Hematopoietic multipotent progenitor cell (in vitro differentiated cells): ENCODE data around the gene MYLK3. TPM values are rescaled to one million over a fixed set of nuclear protein-coding genes. Genes with fewer than 3 reads are reported as not detected.
"Not testable (repeated sequence)": the region's sequence is repeated elsewhere in the genome, so short reads cannot be mapped to it uniquely, and the experiment has no call there.

Experiments used
- DNase-seq, 3 donors: peaks; one replicate each; pipeline ENCODE4 v3.0.0-alpha.2; 2011 to 2015; ENCODE audit warnings: low read depth in 2 of 3, low spot score in 2 of 3
- total RNA-seq: library from RNA; depleted of rRNA; stranded (reverse); fragments of >200 nt; gene quantifications from one replicate; pipeline ENCODE4 v1.2.3, GENCODE V29; 2012

The MYLK3 gene
- total RNA-seq, 1 donor = 0.27 TPM

DNA sequence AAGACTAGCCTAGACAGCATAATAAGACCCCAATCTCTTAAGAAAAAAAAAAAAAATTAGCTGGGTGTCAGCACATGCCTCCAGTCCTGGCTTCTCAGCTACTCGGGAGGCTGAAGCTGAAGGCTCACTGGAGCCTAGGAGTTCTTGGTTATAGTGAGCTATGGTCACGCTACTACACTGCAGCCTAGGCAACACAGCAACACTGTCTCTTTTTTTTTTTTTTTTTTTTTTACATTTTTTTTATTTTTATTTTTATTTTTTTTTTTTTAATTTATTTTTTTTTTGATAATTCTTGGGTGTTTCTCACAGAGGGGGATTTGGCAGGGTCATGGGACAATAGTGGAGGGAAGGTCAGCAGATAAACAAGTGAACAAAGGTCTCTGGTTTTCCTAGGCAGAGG lies 54.5 kb downstream of the MYLK3 start:
- no peak for DNase-seq

DNA sequence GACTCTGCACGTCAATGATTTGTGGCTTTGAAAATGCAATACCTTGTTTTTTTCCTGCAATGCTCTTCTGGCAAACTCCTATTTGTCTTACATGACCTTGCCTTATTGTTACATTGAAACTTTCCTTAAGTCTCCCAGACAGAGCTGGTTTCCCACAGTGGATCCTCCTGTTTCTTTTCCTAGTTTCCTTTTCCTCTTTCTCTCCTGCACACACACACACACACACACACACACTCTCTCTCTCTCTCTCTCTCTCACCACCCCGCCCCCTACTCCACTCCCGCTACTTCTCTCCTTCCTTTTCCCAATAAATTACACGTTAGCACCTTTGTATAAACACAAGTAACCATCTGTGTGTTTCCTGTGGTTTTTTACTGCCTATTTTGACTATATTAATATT lies 56.4 kb downstream of the MYLK3 start:
- no peak for DNase-seq

DNA sequence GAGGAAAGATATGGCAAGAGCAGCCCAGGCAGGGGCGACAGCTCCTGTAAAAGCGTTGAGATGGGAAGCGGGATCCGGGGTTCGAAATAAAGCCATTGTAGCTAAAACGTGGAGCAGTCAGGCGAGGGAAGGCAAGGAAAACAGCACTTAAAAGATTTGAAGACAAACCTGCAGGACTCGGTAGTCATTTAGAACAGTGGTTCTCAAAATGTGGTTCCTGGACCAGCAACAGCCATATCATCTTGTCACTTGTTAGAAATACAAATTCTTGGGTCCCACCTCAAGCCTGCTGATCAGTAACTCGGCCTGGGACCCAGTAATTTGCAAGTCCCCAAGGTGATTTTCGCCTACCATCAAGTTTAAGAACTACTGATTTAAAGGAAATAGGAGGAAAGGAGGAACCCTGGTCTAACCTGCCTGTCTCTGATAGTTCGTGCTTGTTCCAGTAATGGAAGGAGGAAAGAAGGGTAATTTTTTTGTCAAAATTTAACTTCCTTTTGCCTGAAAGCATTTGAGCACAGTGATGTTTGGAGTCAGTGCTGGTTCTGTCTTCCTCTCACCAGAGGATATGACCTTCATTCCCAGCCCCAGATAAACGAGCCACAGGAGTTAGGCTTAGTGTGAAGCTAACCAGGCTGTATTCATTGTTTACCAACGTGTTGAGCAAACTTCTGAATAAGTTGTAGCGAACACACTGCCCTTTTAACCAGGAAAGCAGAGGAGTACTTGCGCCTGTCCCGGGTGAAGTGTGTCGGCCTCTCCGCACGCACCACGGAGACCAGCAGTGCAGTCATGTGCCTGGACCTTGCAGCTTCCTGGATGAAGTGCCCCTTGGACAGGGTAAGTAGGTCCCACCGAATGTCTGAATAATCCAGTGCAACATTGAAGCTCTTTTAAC lies 57.6 kb downstream of the MYLK3 start:
- DNase-seq = no peak

DNA sequence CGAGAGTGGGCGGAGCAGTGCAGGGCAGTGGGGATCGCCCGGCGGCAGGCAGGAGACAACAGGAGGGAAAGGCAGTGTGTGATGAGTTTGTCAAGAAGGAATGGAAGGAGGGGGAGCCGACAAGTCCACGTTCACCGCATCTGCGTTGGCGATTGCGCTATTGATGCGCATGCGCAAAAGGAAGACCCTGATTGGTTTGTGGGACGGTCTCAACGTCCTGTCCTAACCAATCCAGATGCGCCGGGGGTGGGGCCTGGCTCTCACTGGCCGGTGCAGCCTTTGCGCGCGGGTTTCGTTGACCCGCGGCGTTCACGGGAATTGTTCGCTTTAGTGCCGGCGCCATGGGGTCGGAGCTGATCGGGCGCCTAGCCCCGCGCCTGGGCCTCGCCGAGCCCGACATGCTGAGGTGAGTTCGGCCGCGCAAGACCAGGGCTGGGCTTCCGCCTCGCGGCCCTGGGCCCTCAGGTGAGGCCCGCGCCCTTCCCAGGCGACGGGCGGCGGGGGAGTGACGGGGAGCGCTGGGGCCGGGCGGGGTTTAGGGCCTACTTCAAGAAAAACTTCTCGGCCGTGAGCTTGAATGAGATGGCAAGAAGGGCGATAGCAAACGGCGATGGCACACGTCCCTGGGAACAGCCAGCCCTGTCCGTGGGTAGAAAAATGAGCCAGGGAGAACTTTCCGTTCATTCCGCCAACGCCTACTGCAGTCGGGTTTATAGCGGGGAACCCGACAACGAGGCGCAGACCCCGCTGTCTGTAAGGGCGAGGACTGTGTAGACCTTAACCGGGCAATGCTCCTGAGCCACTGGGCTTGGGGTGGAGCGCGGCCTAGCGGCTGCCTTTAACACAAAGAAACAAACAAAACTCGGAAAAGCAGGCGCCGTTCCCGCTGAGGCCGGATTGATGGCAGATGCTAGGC lies 58.5 kb downstream of the MYLK3 start, which contains the start of gene ORC6:
Gene ORC6, plus strand, starts transcription at position 295 of the 916 bp plus-strand sequence. Its CDS starts 47 bp downstream, at position 342.
- peak; percentile 19 to 98 (median 96) for DNase-seq

DNA sequence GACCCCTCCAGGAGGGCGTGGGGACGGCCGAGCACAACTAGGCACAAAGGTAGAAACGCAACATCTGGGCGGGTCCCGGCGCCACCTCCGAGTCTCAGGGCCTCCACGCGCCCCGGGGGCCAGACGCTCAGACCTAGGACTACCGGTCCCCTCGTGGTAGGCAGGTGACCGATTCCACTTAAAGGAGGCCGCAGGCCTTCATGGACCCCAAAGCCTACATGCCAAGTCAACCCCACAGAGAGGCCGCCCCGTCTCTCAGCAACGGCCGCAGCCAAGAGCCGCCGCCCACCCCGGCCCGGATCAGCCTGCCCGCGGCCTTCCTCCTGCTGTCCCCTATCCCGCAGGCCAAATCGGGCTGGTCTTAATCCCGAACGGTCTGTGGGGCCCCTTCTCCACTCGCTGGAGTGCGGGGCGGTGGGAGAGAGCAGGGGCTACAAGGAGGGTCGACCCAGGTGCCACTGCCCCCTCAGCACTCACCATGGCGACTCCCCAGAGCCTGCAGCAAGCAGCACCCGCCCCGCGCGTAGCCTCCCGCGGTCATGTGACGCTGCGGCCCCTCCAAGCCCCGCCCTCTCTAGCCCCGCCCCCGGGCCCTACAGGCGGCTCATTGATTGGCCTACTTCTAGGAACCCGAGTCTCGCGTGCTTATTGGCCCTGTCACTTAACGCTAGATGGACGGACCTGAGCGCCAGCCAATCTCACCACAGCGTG lies 59.3 kb downstream of the MYLK3 start, which contains the start of gene VPS35:
Gene VPS35, minus strand, starts transcription at position 525 of the 711 bp plus-strand sequence. Its CDS starts 45 bp downstream, at position 480.
- peak; percentile 97 to 99 (median 98) for DNase-seq

DNA sequence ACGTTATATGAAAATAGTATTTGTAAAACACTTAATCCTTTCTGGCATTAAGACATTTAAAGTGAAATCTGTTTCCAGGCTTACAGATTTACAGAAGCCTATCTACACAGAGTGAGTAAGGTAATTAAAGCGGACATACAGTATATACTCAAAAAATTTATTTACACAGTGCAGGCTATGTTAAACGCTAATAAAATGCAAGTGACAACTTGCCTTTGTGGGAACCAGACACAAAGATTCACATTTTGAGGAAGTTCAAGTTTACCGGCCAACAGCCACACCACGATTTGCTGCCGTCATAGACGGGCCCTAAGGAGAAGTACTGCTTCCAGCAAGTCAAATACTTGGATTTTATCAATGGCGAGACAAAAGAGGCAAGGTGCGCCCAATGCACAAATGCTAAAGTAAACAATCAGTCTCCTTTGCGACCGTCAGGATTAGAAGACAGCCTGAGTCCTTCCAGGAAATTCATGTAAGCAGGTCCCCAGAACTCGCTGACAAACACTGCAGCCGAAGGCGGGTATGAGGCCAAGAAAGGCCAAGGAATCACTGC lies 60.0 kb downstream of the MYLK3 start:
- peak in 2 of 3 donors; percentile 78 to 83 for DNase-seq

DNA sequence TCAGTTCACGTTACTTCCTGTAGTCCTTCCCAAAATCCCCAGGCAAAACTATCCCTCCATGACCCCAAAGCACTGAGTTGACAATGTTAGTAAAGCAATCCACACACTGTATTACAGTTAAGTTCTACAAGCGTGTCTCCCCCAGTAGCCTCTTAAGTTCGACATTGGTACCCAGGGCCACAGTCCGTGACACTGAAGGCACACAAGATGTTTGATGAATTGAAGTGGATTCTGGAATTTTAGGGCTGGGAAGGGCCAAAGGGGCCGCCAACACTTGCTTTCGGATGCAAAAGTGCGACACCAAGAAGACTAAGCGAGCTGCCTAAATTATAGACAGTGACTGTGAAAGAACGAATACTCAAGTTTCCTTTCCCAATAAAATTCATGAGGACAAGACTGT lies 60.7 kb downstream of the MYLK3 start:
- DNase-seq = no peak

DNA sequence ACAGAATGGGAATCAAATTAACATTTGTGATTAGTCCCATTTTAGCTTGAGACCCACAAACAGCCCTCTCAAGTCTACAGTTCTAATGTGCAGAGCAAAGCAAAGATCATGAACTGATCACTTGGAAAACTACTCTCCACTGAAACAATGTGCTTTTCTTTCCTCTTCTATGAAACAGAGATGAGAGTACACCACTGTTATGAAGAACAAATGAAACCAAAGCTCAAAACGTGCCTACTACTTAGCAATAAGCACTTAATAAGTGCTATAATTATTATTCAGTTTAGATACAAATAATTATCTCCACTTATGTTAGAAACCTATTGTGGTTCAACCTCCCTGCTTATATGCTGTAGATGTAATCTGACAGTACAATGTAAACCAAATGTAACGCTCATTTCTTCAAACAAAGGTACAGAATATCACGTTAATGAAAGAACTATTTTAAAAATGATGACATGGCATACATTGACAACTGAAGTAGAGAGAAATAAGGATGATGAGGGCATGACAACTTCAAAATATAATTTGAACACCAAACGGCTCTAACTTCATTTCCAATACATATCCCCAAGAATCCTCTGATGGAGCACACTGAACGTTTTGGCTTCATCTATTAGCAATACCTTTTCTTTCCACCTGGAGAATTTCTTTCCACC lies 61.2 kb downstream of the MYLK3 start:
- DNase-seq = no peak

DNA sequence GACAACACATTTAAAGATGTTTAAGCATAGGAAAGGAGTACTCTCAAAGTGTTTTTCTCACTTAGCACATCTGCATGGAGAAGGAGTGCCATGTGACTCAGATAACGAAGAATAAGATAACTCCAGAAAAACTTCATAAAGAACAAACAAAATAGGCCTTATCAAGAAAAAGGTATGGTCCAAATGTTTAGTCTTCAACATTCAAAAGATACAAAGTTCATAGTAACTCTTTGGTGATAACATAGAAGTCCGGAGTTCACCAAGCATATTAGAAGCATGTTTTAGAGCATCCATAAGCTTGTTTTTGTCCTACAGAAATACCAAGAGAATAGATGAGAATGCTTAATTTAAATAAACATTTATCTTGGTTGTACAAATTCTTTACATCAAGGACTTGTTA lies 66.3 kb downstream of the MYLK3 start:
- DNase-seq = not testable (repeated sequence)

DNA sequence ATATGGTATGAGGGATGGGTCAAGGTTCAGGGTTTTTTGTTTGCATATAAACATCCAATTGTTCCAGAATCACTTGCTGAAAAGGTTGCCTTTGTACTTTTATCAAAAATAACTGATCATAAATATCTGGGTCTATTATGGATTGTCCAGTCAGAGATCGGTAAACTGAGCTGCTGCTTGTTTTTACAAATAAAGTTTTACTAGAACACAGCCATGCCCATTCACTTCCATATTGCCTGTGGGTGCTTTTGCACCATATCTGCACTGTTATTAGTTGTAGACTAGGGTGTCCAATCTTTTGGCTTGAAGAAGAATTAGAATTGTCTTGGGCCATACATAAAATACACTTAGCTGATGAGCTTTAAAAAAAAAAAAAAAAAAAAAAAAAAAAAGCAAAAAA lies 70.2 kb downstream of the MYLK3 start:
- not testable (repeated sequence) for DNase-seq

DNA sequence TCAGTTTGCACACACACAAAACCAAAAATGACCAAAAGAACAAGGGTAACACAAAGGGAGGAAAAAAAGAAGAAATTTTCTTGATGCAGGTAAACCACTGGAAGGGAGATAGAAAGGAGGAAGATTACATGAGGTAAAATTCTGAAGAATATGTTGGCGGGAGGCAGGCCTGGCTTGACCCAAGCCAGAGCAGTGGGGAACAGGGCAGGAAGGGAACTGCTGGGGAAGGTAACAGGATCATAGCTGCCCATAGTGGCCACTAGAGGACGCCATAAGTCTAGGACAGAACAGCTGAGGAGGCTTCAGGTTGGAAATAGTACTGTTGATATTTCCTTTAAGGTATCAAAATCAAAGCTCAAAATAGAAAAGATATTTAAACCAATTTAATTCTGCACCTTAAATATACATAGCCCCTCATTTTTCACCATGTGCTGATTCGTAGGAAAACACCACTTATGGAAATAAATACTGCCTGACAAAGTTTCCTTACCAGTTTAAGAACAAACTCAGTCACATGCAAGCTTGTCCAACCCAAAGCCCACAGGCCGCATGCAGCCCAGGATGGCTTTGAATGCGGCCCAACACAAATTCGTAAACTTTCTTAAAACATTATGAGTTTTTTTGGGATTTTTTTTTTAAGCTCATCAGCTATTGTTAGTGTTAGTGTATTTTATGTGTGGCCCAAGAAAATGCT lies 74.7 kb downstream of the MYLK3 start:
- peak; percentile 22 to 74 (median 58) for DNase-seq

DNA sequence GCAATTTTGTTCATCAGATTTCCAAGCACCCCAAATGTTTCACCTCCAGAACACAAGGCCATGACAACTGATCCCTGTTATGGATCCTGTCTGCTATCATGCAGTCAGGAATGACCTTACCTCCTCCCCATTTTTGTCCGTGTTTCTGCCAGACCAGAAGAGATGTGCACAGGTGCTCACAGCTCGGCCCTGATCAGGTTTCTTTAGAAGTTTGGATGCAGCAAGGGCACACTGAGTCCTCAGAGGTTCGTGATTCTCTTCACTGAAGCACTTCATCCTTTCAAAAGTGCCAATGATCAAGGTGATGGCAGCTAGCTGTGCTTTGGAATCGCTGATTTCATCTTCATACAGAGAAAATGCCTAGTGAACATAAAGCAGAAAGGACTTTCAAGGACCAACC lies 86.0 kb downstream of the MYLK3 start:
- DNase-seq = no peak

DNA sequence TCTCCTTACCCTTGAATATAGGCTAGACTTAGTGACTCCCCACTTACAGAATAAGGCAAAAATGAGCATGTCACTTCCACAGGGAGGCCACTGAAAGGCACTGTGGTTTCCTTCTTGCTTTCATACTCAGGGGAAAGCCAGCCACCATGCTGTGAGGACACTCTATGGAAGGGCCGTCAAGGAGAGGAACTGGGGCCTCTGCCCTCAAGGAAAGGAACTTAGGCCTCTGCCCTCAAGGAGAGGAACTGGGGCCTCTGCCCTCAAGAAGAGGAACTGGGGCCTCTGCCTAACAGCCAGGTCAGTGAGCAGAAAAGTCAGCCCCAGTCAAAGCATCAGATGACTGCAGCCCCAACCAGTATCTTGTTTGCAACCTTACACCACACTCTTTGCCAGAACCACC lies 89.2 kb downstream of the MYLK3 start:
- DNase-seq = peak in 2 of 3 donors; percentile 48 to 71

Other genes with a start within 250 kb of the MYLK3 start
- 2.7 TPM for gene SHCBP1, start 127.0 kb downstream of the MYLK3 start, total RNA-seq
- 44.2 TPM for gene VPS35, start 59.2 kb downstream of the MYLK3 start, total RNA-seq
- gene ORC6, start 58.7 kb downstream of the MYLK3 start, total RNA-seq = 3.8 TPM
- 3.5 TPM for gene C16orf87, start 82.8 kb upstream of the MYLK3 start, total RNA-seq
- 8.3 TPM for gene GPT2, start 136.0 kb upstream of the MYLK3 start, total RNA-seq
- gene DNAJA2, start 225.3 kb upstream of the MYLK3 start, total RNA-seq = 19.7 TPM